Frontal cortex (tissue), 4 donors: ENCODE measurements around the gene SIRT6. TPM values are rescaled to one million over a fixed set of nuclear protein-coding genes. Genes with fewer than 3 reads are reported as not detected.
A peak's percentile ranks its signal among the peaks of the same experiment; 100 is the strongest.
"Not testable (repeated sequence)": the region's sequence is repeated elsewhere in the genome, so short reads cannot be mapped to it uniquely, and the experiment has no call there.

ENCODE experiments used
- DNase-seq, 2 donors: peaks; one replicate each; pipeline ENCODE4 v3.0.0; 2012; ENCODE audit warnings: low spot score in 2 of 2
- FAIRE-seq: peaks from 2 replicates; lab custom pipeline; 2012; peaks lifted over from hg19 to GRCh38; lab: Jason Lieb, UNC
- total RNA-seq: library from RNA; depleted of rRNA; stranded (reverse); fragments of >200 nt; gene quantifications from one replicate; pipeline ENCODE4 v1.2.3, GENCODE V29; 2014
- donor health status: control.
- donor health status: control.
- donor health status: control.

Gene SIRT6
- total RNA-seq, 1 donor from 2014 or later = 10.2 TPM

DNA sequence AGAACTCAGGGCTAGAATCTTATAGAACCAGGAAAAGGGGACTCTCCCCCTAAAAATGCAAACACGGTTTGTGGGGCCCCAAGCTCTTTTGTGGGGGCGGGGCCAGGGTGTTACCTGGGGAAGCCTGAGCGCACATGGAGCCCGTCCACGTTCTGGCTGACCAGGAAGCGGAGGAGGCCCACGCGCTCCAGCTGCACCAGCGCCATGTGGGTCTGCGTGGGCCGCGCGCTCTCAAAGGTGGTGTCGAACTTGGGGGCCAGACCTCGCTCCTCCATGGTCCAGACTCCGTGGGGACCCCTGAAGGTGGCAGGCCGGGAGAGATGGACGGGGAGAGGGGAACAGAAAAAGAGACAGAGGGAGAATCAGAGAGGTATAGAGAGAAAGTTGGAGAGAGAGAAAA is 3.4 kb downstream of the SIRT6 start:
- DNase-seq (no peak), FAIRE-seq (no peak)

DNA sequence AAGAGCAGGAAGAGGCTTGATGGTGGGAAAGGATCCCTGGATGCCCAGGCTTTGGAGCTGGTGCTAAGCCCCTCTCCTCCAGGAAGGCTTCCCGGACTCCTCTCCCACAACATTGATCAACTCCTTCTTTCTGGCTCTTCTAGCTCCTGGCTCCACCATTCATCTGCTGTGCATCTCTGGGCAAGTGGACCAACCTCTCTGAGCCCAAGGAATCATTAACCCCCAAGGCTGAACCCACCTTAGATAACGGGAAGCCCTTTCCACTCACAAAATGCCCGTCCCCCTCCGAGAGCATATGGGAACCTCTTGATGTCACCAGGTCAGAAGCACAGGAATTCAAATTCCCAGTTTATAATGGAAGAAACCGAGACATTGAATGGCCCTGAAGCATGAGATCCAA is 5.2 kb downstream of the SIRT6 start:
- no peak for DNase-seq
- no peak for FAIRE-seq

DNA sequence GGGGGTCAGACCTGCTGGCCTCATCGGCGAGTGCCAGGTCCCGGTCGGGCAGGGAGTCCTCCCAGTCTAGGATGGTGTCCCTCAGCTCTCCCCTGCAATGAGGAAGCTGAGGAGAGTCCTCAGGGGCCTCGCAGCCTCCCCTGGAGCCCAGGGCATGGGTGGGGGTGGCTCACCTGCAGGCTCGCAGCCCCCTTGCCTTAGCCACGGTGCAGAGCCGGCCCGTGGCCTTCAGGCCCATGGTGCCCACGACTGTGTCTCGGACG is 6.8 kb downstream of the SIRT6 start:
- DNase-seq = no peak
- FAIRE-seq = no peak

DNA sequence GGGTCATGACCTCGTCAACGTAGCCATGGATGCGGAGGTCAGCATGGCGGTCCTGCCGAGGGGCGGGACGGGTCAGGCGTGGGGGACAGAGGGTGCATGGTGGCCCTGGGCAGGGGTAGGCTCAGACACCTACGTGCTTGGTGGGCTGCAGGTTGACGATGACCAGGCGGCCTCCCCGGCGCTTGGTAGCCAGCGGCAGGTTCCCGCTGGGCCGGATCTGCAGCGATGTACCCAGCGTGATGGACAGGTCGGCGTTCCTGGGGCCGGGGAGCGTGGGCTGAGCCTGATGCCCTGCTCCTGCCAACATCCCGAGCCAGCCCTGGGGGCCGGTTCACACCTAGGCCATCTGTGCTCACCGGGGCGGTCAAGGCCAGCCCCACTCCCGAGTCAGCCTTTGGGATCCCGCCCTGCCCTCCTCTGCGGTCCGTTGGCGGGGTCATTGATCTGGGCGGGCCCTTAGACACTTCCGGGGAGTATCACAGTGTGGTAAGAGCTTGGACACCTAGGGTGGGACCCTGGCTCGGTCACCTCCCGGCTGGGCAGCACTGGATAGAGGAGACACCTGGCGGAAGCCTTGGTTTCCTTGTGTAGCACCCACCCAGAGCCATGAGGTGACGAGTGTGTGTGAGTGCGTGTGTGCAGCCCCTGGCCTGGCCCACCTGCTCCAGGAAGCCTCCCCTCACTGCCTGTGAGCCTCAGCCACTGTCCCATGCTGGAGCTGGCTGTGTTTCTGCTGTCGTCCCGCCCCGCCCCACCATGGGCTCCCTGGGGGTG is 7.3 kb downstream of the SIRT6 start:
- FAIRE-seq (no peak), DNase-seq (no peak)

DNA sequence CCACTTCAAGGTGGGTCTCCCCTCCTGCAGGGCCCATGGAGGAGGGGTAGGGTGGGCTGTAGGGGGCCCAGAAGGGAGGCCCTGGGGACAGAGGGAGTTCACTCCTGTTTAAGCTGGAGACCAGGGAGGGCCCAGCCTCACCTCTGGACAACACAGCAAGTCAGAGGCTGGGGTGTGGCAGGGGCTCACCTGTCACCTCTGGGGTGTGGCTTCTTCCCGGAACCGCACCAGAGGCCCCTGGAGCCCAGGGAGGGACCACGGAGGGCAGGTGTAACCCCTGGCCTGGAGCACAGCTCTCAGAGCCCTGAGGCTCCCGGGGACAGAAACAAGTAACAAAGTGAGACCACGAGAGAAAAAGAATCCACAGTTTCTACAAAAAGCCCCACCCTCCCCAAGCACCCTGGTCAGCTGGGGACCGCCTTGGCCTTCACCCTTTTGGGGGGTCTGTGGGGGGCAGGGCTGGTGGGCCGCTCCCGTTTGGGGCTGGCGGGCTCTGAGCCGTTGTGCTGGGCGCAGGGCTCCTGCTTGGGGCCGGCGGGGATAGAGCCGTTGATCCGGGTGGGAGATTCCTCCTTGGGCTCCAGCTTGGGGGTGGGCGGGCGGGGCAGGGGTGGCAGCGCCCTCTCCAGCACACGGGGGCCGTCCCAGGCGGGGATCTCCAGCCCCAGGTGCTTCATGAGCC is 8.0 kb downstream of the SIRT6 start:
- no peak for DNase-seq
- no peak for FAIRE-seq

DNA sequence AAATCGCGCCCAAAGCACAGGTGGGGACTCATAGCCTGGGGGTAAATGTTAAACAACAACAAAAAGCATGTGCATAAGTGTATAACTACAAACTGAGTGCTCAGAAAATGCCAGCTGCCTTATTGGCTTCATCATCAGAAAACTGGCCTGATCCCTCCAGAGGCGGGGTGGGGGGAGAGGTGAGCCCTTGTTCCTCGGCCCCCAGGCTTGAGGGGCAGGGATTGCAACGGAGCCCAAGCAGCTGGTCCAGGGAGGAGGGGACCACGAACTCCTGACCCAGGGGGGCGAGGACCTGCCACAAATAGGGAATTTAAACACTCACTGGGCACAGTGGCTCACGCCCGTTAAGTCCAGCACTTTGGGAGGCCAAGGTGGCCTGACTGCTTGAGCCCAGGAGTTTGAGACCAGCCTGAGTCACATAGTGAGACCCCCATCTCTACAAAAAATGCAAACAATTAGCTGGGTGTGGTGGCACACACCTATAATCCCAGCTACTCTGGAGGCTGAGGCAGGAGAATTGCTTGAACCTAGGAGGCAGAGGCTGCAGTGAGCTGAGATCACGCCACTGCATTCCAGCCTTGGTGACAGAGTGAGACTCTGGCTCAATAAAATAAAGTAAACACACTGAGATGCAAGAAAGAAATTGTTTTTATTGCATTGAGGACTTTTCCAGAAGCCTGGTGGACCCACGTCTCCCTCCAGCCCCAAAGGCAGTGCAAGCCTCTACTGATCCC is 8.7 kb downstream of the SIRT6 start:
- DNase-seq (no peak), FAIRE-seq (no peak)

DNA sequence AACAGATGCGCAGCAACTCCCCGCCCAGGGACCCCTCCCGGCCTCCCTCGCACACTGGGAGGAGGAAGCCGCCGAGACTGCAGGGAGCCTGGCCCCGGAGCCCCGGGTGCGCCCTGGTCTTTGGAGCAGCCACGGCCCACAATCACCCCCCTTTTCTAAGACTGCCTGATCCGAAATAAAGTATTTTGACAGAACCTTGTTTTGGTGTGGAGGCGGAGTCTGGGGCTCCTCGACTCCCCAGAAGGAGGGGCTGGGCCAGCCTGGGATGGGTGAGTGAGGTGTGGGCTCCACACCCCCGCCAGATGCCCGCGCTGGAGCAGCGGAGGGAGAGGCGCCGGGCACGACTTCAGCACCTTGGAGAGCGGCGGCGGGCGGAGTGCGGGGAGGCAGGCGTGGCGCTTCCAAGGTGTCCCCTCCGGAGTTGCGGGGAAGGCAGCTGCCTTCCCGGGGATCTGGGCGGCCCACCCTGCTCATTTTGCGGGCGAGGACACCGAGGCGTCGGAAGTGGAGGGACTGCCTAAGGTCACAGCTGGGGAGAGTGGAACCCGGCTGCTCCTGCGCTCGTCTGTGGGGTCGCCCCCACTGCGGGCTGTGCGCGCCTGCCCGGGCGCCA is 9.4 kb downstream of the SIRT6 start:
- FAIRE-seq = no peak
- DNase-seq = peak in 1 of 2 donors; percentile 57

DNA sequence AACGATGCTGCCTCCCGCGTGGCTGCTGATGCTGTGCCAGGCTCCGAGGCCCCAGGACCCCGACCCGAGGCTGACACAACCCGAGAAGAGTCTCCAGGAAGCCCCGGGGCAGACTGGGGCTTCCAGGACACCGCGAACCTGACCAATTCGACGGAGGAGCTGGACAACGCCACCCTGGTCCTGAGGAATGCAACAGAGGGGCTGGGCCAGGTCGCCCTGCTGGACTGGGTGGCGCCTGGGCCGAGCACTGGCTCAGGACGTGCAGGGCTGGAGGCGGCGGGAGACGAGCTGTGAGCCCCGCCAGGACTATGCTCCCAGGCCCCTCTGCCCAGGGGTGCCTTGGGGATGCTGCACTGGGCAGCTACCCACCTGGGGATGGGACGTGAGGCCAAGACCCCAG is 10.7 kb downstream of the SIRT6 start:
- FAIRE-seq = no peak
- DNase-seq = no peak

DNA sequence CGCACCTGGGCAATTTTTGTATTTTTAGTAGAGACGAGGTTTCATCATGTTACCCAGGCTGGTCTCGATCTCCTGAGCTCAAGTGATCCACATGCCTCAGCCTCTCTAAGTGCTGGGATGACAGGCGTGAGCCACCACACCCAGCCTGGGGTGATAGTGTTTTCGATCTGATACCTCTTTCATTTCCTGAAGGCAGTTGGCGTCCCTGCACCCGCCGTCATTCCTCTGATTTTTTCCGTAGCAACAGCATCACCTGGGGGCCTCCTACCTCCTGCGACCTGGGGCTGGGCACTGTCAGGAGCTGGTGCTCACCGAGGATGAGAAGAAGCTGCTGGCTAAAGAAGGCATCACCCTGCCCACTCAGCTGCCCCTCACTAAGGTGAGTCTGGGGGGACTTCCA is 18.1 kb downstream of the SIRT6 start:
- no peak for DNase-seq
- FAIRE-seq = no peak

DNA sequence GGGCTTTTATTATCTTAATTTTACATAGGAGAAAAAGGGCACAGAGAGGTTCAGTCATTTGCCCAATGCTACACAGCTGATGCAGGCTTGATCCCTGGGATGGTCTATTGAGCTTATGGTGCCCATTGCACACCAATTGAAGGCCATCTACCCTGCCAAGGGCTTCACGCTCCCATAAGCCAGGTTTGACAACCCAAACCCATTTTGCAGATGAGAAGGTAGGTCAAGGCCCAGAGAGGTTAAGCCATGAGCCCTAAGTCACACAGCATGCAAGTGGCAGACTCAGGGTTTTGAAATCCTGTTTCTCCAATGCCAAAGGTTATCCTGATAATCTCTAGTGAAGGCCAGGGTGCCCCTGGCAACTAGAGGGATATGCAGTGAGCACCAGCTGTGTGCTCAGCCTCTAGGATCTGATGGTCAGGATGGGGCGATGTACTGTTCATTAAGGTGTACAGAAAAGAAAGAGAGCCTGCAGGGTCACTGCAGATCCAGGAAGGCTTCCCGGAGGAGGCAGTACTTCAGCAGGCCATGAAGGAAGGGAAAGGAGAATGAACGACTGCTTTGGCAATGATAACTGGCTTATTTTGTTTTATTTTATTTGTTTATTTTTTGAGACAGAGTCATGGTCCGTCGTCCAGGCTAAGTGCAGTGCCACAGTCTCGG is 20.8 kb downstream of the SIRT6 start:
- FAIRE-seq = no peak
- no peak for DNase-seq

DNA sequence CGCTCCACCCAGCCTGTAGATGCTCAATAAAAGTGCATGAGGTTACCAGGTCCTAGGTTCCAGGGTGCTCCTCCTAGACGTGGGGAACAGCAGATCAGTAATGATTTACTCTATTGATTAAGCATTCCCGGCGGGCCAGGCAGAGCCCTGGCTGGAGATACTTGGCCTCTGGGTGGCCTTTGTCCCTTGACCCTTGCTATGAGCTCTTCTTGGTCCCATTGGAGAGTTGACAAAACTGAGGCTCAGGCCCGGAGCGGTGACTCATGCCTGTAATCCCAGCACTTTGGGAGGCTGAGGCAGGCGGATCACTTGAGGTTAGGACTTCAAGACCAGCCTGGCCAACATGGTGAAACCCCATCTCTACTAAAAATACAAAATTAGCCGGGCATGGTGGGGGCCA is 24.4 kb downstream of the SIRT6 start:
- FAIRE-seq, DNase-seq: not testable (repeated sequence)

DNA sequence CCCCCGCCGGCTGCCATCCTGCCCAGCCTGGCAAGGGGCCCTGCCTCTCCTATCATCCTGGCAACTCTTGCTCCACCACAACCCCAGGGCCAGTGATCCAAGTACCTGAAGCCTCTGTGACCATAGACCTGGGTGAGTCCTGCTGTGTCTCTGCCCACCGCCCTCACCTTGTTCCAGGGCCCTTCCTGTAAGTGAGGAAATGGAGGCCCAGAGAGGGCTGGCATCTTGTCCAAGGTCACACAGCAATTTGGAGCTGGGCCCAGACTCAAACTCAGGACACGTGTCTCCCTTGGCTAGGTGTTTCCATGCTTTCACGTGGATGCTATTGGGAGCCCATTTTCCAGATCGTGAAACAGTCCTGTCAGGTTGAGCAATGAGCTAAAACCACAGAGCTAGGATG is 25.2 kb downstream of the SIRT6 start:
- DNase-seq = no peak
- FAIRE-seq = no peak

DNA sequence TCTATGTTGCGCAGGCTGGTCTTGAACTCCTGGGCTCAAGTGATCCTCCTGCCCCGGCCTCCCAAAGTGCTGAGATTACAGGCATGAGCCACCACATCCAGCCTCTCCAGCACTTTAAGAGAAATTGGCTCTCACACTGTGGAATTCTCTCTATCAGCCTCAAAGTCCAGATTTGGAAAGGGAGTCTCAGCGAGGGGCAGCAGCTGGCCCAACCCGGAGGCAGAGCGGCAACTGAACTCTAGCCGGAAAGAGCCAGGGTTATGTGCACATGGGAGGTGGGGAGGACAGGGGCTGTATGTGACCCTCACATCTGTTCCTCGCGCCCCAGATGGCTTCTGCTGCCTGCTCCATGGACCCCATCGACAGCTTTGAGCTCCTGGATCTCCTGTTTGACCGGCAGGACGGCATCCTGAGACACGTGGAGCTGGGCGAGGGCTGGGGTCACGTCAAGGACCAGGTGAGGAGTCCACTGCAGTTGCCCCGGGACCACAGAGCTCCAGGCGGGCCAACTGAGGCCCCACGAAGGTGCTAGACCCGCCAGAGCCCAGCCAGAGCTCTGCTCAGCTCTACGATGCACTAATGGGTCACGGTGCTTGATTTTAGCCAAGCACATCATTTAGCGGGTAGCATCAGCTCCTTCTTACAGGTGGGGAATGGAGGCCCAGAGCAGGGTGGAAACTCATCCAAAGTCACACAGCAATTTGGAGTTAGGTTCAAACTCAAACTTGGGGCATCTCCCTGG is 27.6 kb downstream of the SIRT6 start:
- no peak for FAIRE-seq
- no peak for DNase-seq

DNA sequence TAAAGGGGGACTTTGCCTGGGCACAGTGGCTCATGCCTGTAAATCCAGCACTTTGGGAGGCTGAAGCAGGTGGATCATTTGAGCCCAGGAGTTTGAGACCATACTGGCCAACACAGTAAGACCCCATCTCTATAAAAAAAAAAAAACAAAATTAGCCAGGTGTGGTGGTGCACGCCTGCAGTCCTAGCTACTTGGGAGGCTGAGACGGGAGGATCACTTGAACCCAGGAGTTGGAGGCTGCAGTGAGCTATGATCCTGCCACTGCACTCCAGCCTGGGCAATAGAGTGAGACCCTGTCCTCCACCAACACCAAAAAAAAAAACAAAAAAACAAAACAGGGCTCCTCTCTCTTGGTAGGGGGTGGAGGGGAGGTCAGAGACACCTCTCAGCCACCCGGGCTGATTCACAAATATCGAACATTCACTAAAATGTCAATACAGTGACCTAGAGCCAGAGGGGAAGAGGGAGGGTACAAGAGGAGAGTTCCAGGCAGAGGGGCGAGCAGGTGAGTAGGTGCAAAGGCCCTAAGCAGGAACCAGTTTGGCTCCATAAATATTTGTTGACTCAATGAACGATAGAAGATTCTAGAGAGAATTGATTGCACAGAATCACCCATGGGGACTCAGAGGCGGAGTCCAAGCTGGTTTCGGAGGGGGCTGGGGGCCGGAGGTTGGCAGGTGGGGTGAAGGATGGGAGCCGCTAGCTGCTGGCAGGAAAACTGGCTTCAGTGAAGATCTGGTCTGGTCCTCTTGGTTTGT is 29.9 kb downstream of the SIRT6 start:
- DNase-seq = no peak
- FAIRE-seq = no peak

DNA sequence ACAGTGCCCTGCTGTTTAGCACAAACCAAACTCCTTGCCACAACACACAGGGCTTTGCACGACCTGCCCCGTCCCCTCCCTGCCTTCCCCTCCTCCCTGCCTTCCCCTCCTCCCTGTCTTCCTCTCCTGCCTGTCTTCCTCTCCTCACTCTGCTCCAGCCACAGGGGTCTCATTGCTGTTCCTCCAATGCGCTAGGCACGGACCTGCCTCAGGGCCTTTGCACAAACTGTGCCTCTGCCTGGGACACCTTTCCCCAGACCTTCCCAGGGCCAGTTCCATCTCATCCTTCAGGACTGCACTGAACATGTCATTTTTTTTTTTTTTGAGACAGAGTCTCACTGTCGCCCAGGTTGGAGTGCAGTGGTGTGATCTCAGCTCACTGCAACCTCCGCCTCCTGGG is 30.7 kb downstream of the SIRT6 start:
- DNase-seq = no peak
- FAIRE-seq = no peak

DNA sequence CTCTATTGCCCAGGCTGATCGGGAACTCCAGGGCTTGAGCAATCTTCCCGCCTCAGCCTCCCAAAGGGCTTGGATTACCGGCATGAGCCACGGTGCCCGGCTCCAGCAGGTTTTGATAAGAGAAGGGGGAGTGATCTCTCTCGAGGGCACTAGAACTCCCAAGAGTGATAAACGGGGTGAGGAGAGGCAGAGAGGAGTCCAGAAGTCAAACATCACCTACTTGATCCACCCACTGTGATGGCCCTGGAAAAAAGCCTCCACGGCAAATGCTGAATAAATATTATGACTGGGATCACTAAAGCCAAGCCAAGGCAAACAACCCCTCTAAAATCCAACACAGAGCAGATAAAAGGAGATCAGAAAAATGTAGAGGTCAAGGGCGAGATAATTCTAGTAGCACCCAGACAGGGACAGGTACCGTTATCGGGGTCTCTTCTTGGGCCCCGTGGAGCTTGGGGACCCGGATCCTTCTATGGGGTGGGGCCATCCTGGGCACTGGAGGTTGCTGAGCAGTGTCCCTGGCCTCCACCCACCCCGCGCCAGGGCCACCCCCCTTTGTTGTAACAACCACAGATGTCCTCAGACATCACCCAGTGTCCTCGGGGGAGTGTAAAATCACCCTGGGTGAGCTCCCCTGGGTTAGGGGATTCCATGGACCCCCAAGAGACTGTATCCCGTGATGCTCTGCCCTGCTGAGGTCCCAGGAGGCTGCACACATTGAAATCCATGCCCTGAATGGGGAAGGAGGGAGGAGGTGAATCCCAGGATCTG is 32.7 kb downstream of the SIRT6 start:
- DNase-seq (no peak), FAIRE-seq (no peak)

DNA sequence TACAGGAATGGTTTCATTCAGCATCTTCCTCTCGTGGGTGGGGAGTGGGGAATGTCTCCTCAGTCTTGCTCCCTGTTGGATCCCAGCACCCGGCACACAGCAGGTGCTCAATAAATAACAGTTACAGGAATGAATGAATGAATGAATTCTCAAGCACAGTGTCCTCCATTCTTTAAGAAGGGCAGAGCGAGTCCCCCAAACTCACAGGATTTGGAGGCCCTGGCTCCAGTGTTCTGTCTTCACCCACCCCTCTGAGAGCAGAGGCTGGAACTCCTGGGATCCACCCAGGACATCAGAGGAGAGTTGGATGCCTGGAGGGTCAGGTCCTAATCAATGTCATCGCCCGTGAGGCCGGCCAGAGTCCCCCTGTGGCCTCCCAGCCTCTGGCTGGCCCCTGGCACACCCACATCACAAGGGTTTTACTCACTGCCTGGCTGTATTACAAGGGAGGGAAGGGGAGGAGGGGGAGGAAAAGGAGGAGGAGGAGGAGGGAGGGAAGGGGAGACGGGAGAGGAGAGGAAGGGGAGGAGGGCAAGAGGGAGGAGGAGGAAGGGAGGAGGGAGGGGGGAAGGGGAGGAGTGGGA is 37.6 kb downstream of the SIRT6 start:
- FAIRE-seq = no peak

DNA sequence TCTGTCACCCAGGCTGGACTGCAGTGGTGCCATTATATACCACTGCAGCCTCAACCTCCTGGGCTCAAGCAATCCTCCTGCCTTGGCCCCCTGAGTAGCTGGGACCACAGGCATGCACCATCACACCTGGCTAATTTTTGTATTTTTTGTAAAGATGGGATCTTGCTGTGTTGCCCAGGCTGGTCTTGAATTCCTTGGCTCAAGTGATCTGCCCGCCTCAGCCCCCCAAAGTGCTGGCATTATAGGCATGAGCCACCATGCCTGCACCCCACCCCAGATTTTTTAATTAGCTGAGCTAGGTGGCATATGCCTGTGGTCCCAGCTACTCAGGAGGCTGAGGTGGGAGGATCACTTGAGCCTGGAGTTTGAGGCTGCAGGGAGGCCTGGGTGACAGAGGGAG is 39.4 kb downstream of the SIRT6 start:
- DNase-seq, FAIRE-seq: not testable (repeated sequence)

More for the DNA sequence above, 37.6 kb downstream of the SIRT6 start:
- no peak for DNase-seq
